Endometrial microvascular endothelial cells (primary cell): Measurements from ENCODE around the gene FGF14. TPM values are rescaled to one million over a fixed set of nuclear protein-coding genes. Genes with fewer than 3 reads are reported as not detected.
"Not testable (repeated sequence)": the region's sequence is repeated elsewhere in the genome, so short reads cannot be mapped to it uniquely, and the experiment has no call there.

Experiments used
- in situ Hi-C: cut with HindIII; loops from 2 replicates; pipeline ENCODE4 v1.10.0; 2017; ENCODE audit warnings: low sequenced_read_pairs, low pct_unique_long_range_greater_than_20kb; ENCODE audit errors: inconsistent ontology term
- total RNA-seq: library from RNA; depleted of rRNA; stranded (reverse); fragments of >200 nt; gene quantifications from one replicate; pipeline ENCODE4 v1.2.3, GENCODE V29; 2015; ENCODE audit errors: inconsistent ontology term

The FGF14 gene
- total RNA-seq, 1 donor from 2014 or later: under 0.01 TPM

DNA sequence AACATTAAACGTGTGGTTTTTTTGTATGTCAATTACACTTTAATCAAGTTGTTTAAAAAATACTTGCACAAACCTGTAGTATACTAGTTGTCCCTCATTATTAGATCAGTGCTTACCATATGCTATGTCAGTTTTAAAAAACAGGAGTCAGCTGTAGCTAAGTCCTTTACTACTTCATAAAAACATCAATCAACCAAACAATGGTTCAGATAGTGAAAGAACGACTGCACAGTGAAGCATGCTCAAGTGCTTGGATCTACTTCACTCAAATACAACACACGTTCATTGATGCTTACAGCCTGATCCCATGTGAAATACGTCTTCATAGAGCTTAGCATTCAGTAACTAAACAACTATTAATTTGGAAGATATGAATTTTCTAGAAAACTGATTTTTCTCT lies 225.0 kb downstream of the FGF14 start:
- in situ Hi-C loops: no loop called here

DNA sequence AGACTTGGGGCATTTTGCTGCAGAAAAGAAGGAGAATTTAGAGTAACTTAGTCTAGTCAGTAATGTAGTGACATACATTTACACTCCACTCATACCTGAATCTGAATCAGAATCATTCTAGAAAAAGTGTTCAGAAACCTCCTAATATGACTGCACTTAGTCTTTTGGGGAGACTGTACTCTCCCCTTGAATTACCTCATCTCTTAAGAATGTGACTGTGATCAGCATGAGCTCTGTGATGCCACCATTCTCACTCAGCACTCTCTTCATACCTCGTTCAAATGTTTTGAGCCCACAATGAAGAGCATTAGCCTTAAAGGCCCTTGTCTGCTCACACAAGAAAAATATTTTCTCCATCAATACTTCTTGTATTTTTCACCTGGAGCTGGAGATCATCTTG lies 229.4 kb downstream of the FGF14 start:
- in situ Hi-C loops: no loop called here

GRCh38 chr13:102170305-102170704 lies 231.5 kb downstream of the FGF14 start:
- in situ Hi-C loops: no loop called here

DNA sequence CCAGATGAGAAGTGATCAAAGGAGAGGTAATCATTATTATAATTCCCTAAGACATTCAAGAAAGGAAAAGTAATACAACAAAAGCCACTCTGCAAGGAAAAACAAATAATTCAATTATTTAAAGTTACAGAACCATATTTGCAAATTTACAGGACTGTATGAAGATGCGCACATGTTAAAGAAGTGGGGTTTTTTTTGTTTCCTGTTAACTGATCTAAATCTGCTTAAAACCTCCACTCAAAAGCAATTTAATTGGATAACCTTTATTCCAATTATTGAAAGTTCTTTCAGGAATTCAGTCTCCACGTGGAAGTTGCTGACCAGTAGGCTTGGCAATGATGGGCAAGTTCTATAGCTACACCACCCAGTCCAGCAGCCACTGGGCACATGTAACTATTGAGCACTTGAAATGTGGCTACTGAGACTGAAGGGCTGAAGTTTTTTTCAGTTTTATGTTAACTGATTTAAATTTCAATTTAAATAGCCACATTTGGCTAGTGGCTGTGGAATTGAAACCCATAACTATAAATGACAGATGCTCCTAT lies 232.3 kb downstream of the FGF14 start:
- in situ Hi-C loops: no loop called here

DNA sequence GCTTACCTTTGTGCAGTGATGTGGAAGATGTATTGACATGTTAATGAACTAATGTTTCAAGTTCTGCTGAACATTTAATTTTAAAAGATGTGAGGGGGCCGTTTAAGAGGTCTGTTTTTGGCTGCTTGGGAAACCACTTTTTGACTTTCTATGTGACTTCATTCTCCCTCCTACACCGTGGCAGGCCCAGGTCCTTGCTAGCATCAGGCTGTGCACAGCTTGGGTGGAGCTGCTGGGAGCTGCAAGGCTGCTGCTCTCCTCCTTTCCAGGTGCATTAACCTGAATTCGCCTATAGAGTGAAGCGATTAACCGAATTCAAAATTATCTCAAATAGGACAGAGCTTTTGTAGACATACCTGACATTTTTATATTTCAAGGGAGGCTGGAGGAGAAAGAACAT lies 249.1 kb downstream of the FGF14 start:
- in situ Hi-C loops: no loop called here

DNA sequence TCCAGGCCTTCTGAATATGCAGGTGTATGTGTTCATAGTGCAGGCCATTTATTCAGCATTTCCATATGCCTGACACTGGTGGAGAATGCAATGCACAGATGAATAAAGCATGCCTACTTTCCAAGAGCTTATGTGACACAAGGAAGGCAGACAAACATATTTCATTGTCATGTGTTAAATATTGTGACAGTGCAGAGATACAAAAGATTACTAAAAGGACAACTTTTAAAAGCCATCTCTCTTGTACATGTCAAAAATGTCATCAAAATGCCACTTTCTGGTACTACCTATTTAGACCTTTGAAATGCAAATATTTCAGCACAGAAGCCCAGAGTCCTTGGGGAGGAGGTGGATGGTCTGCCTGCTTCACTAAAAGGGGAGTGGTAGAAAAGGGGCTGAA lies 254.5 kb downstream of the FGF14 start:
- in situ Hi-C loops: no loop called here

DNA sequence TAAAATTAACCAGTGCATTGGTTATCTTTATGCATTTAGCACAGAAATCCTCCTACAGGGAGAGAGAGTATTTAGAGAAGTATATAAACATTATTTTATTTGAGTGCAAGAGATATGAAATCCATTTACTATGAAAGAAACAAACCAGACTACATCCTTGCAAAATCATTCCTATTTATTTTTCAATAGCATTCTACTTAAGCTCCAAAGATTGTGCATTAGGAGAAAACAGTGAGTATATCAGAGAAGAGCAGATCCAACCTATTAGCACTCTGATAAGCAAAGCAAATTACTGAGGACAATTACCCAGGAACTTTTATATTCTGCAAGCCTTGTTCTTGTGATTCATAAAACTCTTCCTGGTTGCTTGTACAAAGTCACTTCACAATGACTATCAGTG lies 256.1 kb downstream of the FGF14 start:
- in situ Hi-C loops: no loop called here

DNA sequence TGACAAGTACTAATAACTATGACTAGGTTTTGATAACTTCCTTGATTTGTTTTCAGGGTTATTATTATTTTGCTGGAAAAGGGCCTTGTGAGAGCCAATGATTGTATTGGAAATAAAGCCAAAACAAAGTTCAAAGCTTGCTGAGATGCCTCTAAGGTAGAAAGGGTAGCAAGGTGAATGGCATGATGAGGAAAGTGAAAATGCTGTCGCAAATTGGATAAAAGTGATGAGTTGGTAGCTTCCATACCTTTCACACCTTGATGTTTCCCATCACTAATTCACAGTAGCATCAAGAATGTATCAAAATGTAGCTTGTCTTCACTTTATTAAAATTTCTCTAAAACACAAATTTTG lies 259.4 kb downstream of the FGF14 start:
- in situ Hi-C loops: no loop called here

GRCh38 chr13:102141625-102142472 lies 260.0 kb downstream of the FGF14 start:
- in situ Hi-C loops: no loop called here

- in situ Hi-C loops: no loop called here
Measured at GRCh38 chr13:102139626-102140025, 262.2 kb downstream of the FGF14 start.

DNA sequence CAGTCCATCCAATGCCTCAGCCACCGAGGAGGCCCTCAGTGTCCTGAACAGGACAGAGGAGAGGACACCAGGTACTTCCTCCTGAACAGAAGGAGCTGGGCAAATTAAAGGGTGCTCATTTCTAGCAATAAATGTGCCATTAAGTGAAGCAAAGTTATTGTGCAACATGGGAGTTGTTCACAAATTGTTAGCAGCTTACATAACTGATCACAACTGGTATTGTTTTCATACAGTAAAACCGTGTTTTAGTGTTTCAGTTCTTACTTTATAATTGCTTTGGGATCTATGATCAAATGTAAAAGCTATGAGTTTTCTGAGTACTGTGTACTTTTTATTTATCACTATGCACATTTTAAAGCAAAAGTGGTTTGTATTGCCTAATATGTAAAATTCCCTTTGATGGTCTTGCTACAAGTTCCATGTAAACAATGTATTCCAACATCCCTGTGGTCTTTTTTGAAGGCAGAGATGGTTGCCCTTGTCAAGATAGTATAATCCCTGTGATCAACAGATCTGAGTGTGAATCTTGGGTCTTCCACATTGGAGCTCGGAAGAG lies 263.1 kb downstream of the FGF14 start:
- in situ Hi-C loops: no loop called here

DNA sequence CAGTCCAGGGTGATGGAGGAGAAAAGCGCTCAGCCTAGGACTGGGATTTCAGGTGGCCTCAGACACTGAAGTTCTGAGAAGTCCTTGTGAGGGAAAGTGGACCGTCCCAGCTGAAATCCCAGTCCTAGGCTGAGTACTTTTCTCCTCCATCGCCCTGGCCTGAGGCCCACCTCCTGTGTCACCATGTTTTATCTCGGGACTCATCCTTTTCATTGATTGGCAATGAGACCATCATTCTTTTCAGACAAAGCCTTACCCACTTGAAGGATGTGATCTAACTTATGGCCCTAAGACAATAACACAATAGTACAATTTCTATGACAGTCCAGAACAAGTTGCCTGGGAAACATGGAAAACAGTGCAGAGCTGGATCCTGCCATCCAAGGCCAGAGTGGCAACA lies 263.9 kb downstream of the FGF14 start:
- in situ Hi-C loops: not testable (repeated sequence)

- in situ Hi-C loops: no loop called here
Measured at GRCh38 chr13:102136735-102137296, 265.0 kb downstream of the FGF14 start.

DNA sequence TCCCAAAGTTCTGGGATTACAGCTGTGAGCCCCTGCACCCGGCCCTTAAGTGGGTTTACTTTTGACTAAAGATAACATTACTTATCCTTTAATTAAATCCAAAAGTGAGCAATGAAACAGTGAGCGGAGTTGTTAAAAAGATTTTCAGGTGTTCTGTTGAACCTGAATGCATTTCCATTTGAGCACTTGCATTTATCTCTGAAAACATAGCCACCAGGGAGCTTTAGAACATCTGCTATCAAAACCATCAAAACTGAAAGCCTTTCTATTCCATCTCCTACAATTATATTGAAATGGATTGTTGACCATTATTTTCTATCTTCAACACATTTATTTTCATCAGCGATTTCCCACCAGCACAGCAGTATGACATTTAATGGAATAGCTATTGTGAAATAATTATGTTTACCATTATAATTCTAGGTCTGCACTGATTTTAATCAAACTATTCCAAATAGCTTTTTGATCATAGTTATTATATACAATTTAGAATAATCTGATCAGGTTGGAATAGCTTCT lies 269.0 kb downstream of the FGF14 start:
- in situ Hi-C loops: no loop called here

DNA sequence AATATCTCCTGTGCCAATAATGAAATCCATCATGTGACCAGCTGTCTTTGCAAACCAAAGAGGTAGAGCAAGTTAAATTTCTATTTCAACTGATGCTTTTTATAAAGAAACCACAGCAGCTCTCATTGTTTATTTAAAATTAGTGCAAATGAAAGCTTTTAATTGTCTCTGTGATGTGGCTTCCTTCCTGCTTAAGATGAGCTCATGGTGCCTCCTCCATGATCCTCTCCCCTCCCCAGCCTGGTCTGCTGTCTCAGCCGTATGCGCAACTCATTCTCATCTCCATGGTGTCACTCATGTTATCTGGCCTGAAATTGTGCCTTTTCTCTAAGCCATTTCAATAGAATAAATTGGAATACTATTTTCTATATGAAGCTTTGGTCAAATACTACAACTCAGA lies 270.6 kb downstream of the FGF14 start:
- in situ Hi-C loops: no loop called here

GRCh38 chr13:102128216-102128810 lies 273.5 kb downstream of the FGF14 start:
- in situ Hi-C loops: no loop called here

DNA sequence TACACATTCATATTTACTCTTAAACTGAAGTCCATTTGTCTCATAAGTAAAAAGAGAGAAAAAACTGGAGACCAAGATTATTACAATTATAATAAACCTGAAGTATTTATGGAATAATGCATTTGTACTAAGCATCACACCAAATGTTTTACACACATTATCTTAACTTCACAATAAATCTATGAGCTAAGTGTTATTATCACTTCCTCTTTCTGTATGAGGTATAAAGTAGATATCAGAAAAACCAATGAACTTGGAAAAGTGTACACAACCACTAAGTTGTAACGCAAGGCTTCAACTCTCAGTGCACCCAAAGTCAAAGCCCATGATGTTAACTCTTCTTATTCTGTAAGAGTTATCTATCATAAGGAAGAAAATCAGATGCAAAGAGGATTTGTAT lies 274.7 kb downstream of the FGF14 start:
- in situ Hi-C loops: no loop called here

DNA sequence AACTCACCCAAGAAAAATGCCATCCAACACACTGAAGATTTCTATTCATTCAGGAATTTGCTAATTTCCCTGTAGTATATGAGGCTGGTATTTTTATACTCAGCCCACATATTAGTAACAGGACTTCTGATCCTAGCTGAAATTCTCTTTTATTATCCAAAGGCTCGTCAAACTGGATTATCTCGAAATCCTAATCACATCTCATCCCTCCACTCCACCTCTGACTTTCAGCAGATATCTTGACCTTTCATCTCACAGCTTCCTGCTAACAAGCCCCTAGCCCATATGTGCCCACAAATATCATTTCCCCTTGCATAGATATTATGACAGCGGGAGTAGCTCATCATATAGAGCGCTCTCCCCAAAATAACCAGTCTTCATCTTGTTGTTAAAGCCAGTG lies 279.7 kb downstream of the FGF14 start:
- in situ Hi-C loops: no loop called here

DNA sequence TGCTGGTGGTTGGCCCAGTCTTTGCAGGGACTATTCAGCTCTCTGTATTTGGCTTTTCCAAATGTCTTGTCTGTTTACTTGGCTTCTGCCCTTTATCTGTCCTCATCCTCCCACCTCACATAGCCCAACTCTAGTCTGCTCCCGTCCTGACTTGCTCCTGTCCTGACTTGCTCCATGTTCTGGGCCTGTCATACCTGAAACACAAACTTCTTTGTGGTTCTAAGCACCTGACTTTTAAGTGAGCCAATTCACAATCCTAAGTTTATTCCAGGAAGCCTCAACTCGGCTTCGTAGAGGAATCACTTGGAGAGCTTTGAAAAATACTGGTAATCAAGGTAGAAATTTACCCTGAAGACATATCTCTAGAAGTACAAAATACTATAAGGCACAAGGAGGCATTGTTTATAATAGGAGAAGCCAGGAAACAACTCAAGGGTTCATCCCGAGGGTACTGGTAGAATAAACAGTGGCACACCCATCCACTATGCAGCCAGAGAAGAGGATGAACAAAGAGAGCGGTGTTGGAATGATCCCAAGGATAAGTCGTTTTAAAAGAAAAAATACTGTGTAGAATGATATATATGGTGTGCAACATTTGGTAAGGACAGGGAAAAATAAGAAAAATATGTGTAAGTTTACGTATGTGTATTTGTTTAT lies 284.5 kb downstream of the FGF14 start:
- in situ Hi-C loops: no loop called here
